ENCODE measurements around the gene CPT2.

- TF ChIP-seq CTCF (IDR thresholded peaks at IDR 0.05; ENCODE audit: low read depth, low read length, missing input control) (no peak), GABPA (IDR thresholded peaks at IDR 0.05 in 1 of 2, conservative IDR thresholded peaks at IDR 0.05 in 1 of 2) (no peak), MAX (IDR thresholded peaks at IDR 0.05) (no peak), REST (IDR thresholded peaks at IDR 0.05) (no peak), RAD21 (IDR thresholded peaks at IDR 0.05) (no peak), FOXA2 (IDR thresholded peaks at IDR 0.05) (no peak), YY1 (IDR thresholded peaks at IDR 0.05) (no peak), SP1 (IDR thresholded peaks at IDR 0.05) (no peak)
These were observed 17.8 kb downstream of the CPT2 start for GRCh38 chr1:53214376-53214940.

All from liver (tissue), 3 donors.